ENCODE data around the gene ULK3.

DNA sequence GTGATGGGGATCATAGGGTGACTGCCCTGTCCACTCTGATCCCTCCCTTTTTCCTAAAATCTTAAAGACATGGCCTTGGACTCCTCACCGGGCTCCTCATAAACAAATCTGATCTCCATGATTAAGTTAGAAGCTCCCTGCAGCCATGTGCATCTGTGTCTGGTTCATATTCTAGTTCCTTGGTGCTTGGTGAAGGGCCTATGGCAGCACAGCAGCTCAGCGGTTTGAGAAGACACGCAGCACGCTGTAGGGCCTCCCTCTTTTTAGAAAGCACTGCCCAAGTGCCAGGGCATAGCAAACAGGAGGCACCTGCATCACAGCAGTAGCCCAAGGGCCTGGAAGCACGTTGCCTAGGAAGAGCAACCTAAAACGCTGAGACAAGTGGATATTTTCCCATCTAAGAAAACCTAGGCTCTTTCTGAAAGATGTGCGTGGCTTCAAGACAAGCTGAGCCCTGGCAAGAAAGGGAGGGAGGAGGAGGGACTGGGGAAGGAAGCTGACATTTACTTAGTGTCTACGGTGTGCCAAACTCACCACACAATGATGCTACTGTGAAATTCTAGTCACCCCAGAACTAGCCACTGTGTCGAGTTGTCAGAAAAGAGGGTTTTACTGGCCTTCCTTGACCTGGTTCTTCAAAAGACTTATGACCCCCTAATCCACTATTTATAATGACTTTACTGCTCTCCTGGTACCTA is 14.9 kb upstream of the ULK3 start:
- TF ChIP-seq, protein P1, sequence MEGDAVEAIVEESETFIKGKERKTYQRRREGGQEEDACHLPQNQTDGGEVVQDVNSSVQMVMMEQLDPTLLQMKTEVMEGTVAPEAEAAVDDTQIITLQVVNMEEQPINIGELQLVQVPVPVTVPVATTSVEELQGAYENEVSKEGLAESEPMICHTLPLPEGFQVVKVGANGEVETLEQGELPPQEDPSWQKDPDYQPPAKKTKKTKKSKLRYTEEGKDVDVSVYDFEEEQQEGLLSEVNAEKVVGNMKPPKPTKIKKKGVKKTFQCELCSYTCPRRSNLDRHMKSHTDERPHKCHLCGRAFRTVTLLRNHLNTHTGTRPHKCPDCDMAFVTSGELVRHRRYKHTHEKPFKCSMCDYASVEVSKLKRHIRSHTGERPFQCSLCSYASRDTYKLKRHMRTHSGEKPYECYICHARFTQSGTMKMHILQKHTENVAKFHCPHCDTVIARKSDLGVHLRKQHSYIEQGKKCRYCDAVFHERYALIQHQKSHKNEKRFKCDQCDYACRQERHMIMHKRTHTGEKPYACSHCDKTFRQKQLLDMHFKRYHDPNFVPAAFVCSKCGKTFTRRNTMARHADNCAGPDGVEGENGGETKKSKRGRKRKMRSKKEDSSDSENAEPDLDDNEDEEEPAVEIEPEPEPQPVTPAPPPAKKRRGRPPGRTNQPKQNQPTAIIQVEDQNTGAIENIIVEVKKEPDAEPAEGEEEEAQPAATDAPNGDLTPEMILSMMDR (IDR thresholded peaks at IDR 0.05), result no peak
- TF ChIP-seq POLR2A (IDR thresholded peaks at IDR 0.05), result no peak
